Loucy (cell line): Measurements from ENCODE around the gene SUPT16H.

Source experiments
- EZH2phosphoT487 ChIP-seq: fragments of 200-600 bp; IDR thresholded peaks from 2 replicates; pipeline ENCODE4 v1.6.1; 2018; ENCODE audit warnings: antibody characterized with exemption, mild to moderate bottlenecking, moderate library complexity, borderline replicate concordance
- TF ChIP-seq, protein P1 (sequence below): fragments of 200-600 bp; sonication (generic); conservative IDR thresholded peaks from 2 replicates; pipeline ENCODE4 v1.5.1; 2014; ENCODE audit warnings: mild to moderate bottlenecking, antibody characterized with exemption, low read length

- TF ChIP-seq, protein P1, sequence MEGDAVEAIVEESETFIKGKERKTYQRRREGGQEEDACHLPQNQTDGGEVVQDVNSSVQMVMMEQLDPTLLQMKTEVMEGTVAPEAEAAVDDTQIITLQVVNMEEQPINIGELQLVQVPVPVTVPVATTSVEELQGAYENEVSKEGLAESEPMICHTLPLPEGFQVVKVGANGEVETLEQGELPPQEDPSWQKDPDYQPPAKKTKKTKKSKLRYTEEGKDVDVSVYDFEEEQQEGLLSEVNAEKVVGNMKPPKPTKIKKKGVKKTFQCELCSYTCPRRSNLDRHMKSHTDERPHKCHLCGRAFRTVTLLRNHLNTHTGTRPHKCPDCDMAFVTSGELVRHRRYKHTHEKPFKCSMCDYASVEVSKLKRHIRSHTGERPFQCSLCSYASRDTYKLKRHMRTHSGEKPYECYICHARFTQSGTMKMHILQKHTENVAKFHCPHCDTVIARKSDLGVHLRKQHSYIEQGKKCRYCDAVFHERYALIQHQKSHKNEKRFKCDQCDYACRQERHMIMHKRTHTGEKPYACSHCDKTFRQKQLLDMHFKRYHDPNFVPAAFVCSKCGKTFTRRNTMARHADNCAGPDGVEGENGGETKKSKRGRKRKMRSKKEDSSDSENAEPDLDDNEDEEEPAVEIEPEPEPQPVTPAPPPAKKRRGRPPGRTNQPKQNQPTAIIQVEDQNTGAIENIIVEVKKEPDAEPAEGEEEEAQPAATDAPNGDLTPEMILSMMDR = no peak
- no peak for TF ChIP-seq EZH2phosphoT487
Measured at GRCh38 chr14:21426692-21427091, 42.9 kb upstream of the SUPT16H start.
